SH-SY5Y (cell line): ENCODE results near the gene CTCF.

Experiments
- GATA2 ChIP-seq: IDR thresholded peaks from 2 replicates; pipeline ENCODE4 v1.6.1; 2011; ENCODE audit warnings: mild to moderate bottlenecking, low read depth, low read length
- GATA3 ChIP-seq: IDR thresholded peaks from 2 replicates; pipeline ENCODE4 v1.6.1; 2011; ENCODE audit warnings: low read depth, mild to moderate bottlenecking, low read length, moderate library complexity

GRCh38 chr16:67538666-67539101, 23.6 kb upstream of the CTCF start:
- TF ChIP-seq GATA2 (no peak), GATA3 (no peak)
